T-cell (primary cell): Measurements from ENCODE around the gene KCNJ2. TPM values are rescaled to one million over a fixed set of nuclear protein-coding genes. Genes with fewer than 3 reads are reported as not detected.

Experiments
- ATAC-seq, 4 experiments: fragments of 200-7000 bp in 3 of 4; fragments of 150-1000 bp in 1 of 4; cut with Tn5 transposase; replicated peaks in 1 of 4; 1 replicate in 3 of 4; 2 replicates in 1 of 4; pipeline ENCODE4 v1.10.0; 2021; ENCODE audit warnings: moderate library complexity in 3 of 4, mild to moderate bottlenecking in 2 of 4, moderate number of reproducible peaks in 1 of 4
- CTCF ChIA-PET, 2 donors: fragments of 300-600 bp; sonication (Branson Sonifier 250); formaldehyde crosslinking; loops; one replicate each; lab custom pipeline; 2022; ENCODE audit warnings: antibody characterized with exemption in 2 of 2; lab: Charles Lee
- POLR2A ChIA-PET, 2 donors: fragments of 300-600 bp; sonication (Branson Sonifier 250); formaldehyde crosslinking; loops; one replicate each; lab custom pipeline; 2022; ENCODE audit warnings: antibody characterized with exemption in 2 of 2; lab: Charles Lee
- DNase-seq, 35 experiments: peaks; one replicate each; pipeline versions ENCODE4 v3.0.0 to v3.0.0-alpha.2; 2013 to 2023
- H3K27ac ChIP-seq: one replicate; pipeline ENCODE4 v1.5.1; 2013; ENCODE audit warnings: low read length
- H3K27me3 ChIP-seq, 2 experiments: replicated peaks in 1 of 2; 1 replicate in 1 of 2; 2 replicates in 1 of 2; pipeline versions ENCODE4 v1.6.1 to v1.7.0; 2013; ENCODE audit warnings: low read length in 1 of 2, mixed read lengths in 1 of 2; ENCODE audit not compliant: control insufficient read depth in 2 of 2, insufficient read depth in 2 of 2; ENCODE audit errors: extremely low read depth in 1 of 2
- H3K36me3 ChIP-seq, 2 donors: 1 replicate in 1 of 2; 2 replicates in 1 of 2; pipeline versions ENCODE4 v1.6.1 to v1.7.0; 2013; ENCODE audit warnings: low read length in 1 of 2; ENCODE audit not compliant: control insufficient read depth in 2 of 2, insufficient read depth in 1 of 2; ENCODE audit errors: extremely low read depth in 1 of 2
- H3K4me1 ChIP-seq, 2 experiments: 1 replicate in 1 of 2; 2 replicates in 1 of 2; pipeline versions ENCODE4 v1.6.1 to v1.7.0; 2013; ENCODE audit warnings: low read length in 2 of 2, mixed read lengths in 1 of 2; ENCODE audit not compliant: insufficient read depth in 2 of 2, control insufficient read depth in 1 of 2; ENCODE audit errors: extremely low read depth in 1 of 2
- H3K4me3 ChIP-seq, 2 donors: 1 replicate in 1 of 2; 2 replicates in 1 of 2; pipeline versions ENCODE4 v1.5.1 to v1.7.0; 2013; ENCODE audit warnings: mild to moderate bottlenecking in 2 of 2, low read length in 1 of 2, moderate library complexity in 1 of 2; ENCODE audit not compliant: control insufficient read depth in 1 of 2; ENCODE audit errors: extremely low read depth in 1 of 2
- H3K9me3 ChIP-seq: 2 replicates; pipeline ENCODE4 v1.7.0; 2013
- H3K27ac Mint-ChIP-seq, 2 donors: one replicate each; pipeline ENCODE4 v1.8.0; 2020 to 2021; ENCODE audit warnings: mild to moderate bottlenecking in 2 of 2, mixed read lengths in 2 of 2
- H3K27me3 Mint-ChIP-seq, 2 donors: one replicate each; pipeline ENCODE4 v1.8.0; 2021 to 2022; ENCODE audit warnings: mixed read lengths in 2 of 2
- H3K36me3 Mint-ChIP-seq: one replicate; pipeline ENCODE4 v1.8.0; 2021; ENCODE audit warnings: mixed read lengths
- H3K4me1 Mint-ChIP-seq, 3 donors: one replicate each; pipeline ENCODE4 v1.8.0; 2020 to 2022; ENCODE audit warnings: mixed read lengths in 3 of 3, mild to moderate bottlenecking in 1 of 3
- H3K4me3 Mint-ChIP-seq, 3 donors: one replicate each; pipeline ENCODE4 v1.8.0; 2020 to 2022; ENCODE audit warnings: mild to moderate bottlenecking in 3 of 3, mixed read lengths in 3 of 3, moderate library complexity in 3 of 3
- H3K9me3 Mint-ChIP-seq, 3 donors: one replicate each; pipeline ENCODE4 v1.8.0; 2020 to 2022; ENCODE audit warnings: mixed read lengths in 3 of 3
- WGBS: methylation state at CpG from one replicate; pipeline ENCODE4 v1.1.5; 2013; ENCODE audit warnings: missing lambda C conversion rate; ENCODE audit not compliant: insufficient coverage; 5-methylcytosine and 5-hydroxymethylcytosine counted together
- total RNA-seq, 35 experiments: library from RNA in 6 of 35; stranded (reverse) in 6 of 35; fragments of 120-200 nt in 1 of 35; gene quantifications; one replicate each; pipeline versions ENCODE4 v1.2.1 to v1.2.4 and lab custom pipeline; 2013 to 2026

Gene KCNJ2
- total RNA-seq, 5 donors from 2014 or later (not counting 1 experiment from before 2014, with no cell fraction given): 0.07 to 0.09 TPM; not detected in 3

GRCh38 chr17:70124723-70125122 lies 44.6 kb upstream of the KCNJ2 start:
- 30% methylated on average over 1 of the region's 3 CpGs for WGBS
- ATAC-seq: no peak
- Histone ChIP-seq H3K27me3 (no peaks in the 10 kb centered on the region), H3K4me3 (no peak overlapping the region), H3K4me1 (no peaks in the 10 kb centered on the region), H3K36me3 (no peaks in the 10 kb centered on the region), H3K27ac (no peak overlapping the region), H3K9me3 (no peaks in the 10 kb centered on the region)
- H3K27ac Mint-ChIP-seq: no peak overlapping the region
- H3K4me3 Mint-ChIP-seq: no peak overlapping the region
- CTCF ChIA-PET: no interaction called here
- H3K27me3 Mint-ChIP-seq: no peaks in the 10 kb centered on the region
- no peaks in the 10 kb centered on the region for H3K36me3 Mint-ChIP-seq
- no peaks in the 10 kb centered on the region for H3K4me1 Mint-ChIP-seq
- POLR2A ChIA-PET: no interaction called here
- peaks cover 0 to 7% (median 2%) of the 10 kb centered on the region in 3 donors for H3K9me3 Mint-ChIP-seq
- no peak for DNase-seq

GRCh38 chr17:70127221-70127873 lies 42.0 kb upstream of the KCNJ2 start:
- ATAC-seq (no peak), DNase-seq (no peak)
- H3K4me3 Mint-ChIP-seq: no peak overlapping the region
- H3K9me3 Mint-ChIP-seq: no peaks in the 10 kb centered on the region
- POLR2A ChIA-PET: no interaction called here
- no peak overlapping the region for H3K27ac Mint-ChIP-seq
- Histone ChIP-seq H3K27me3 (no peaks in the 10 kb centered on the region), H3K27ac (no peak overlapping the region), H3K36me3 (no peaks in the 10 kb centered on the region), H3K4me1 (no peaks in the 10 kb centered on the region), H3K9me3 (no peaks in the 10 kb centered on the region), H3K4me3 (no peak overlapping the region)
- CTCF ChIA-PET: no interaction called here
- WGBS: 85% methylated on average over 6 of the region's 6 CpGs
- H3K27me3 Mint-ChIP-seq: no peaks in the 10 kb centered on the region
- no peaks in the 10 kb centered on the region for H3K36me3 Mint-ChIP-seq
- H3K4me1 Mint-ChIP-seq: no peaks in the 10 kb centered on the region

- Mint-ChIP-seq H3K4me1 (no peaks in the 10 kb centered on the region), H3K36me3 (no peaks in the 10 kb centered on the region), H3K4me3 (no peak overlapping the region), H3K27me3 (no peaks in the 10 kb centered on the region), H3K27ac (no peak overlapping the region), H3K9me3 (no peaks in the 10 kb centered on the region)
- Histone ChIP-seq H3K9me3 (no peaks in the 10 kb centered on the region), H3K4me3 (no peak overlapping the region), H3K4me1 (no peaks in the 10 kb centered on the region), H3K27ac (no peak overlapping the region), H3K36me3 (no peaks in the 10 kb centered on the region), H3K27me3 (no peaks in the 10 kb centered on the region)
- ATAC-seq (no peak), DNase-seq (no peak)
- POLR2A ChIA-PET: no interaction called here
- 95% methylated on average over 15 of the region's 23 CpGs for WGBS
- CTCF ChIA-PET: no interaction called here
Observed at GRCh38 chr17:70128727-70129238, 40.5 kb upstream of the KCNJ2 start.

GRCh38 chr17:70130289-70130688 lies 39.0 kb upstream of the KCNJ2 start:
- no peak overlapping the region for H3K4me3 ChIP-seq
- Mint-ChIP-seq H3K4me1 (no peaks in the 10 kb centered on the region), H3K9me3 (no peaks in the 10 kb centered on the region), H3K27me3 (no peaks in the 10 kb centered on the region), H3K36me3 (no peaks in the 10 kb centered on the region), H3K4me3 (no peak overlapping the region), H3K27ac (no peak overlapping the region)
- no peaks in the 10 kb centered on the region for H3K9me3 ChIP-seq
- H3K27ac ChIP-seq: no peak overlapping the region
- DNase-seq: no peak
- ChIA-PET POLR2A (no interaction called here), CTCF (no interaction called here)
- ATAC-seq: no peak
- H3K4me1 ChIP-seq: no peaks in the 10 kb centered on the region
- WGBS: no CpG with 5 or more reads among the region's 3 CpGs
- no peaks in the 10 kb centered on the region for H3K27me3 ChIP-seq
- H3K36me3 ChIP-seq: no peaks in the 10 kb centered on the region

GRCh38 chr17:70132505-70132904 lies 36.8 kb upstream of the KCNJ2 start:
- ChIA-PET CTCF (no interaction called here), POLR2A (no interaction called here)
- no peaks in the 10 kb centered on the region for H3K36me3 ChIP-seq
- WGBS: 91% methylated on average over 7 of the region's 11 CpGs
- Mint-ChIP-seq H3K27me3 (no peaks in the 10 kb centered on the region), H3K36me3 (no peaks in the 10 kb centered on the region), H3K27ac (no peak overlapping the region), H3K4me1 (peaks cover 8 to 10% (median 9%) of the 10 kb centered on the region in 3 donors), H3K9me3 (no peaks in the 10 kb centered on the region), H3K4me3 (no peak overlapping the region)
- DNase-seq: no peak
- no peak for ATAC-seq
- H3K4me3 ChIP-seq: no peak overlapping the region
- H3K27me3 ChIP-seq: no peaks in the 10 kb centered on the region
- H3K9me3 ChIP-seq: no peaks in the 10 kb centered on the region
- H3K27ac ChIP-seq: no peak overlapping the region
- H3K4me1 ChIP-seq: no peaks in the 10 kb centered on the region

- H3K36me3 ChIP-seq: no peaks in the 10 kb centered on the region
- H3K27ac ChIP-seq: no peak overlapping the region
- ChIA-PET CTCF (no interaction called here), POLR2A (no interaction called here)
- no peaks in the 10 kb centered on the region for H3K27me3 ChIP-seq
- WGBS: 73% methylated on average over 7 of the region's 8 CpGs
- Mint-ChIP-seq H3K4me1 (peaks cover 12 to 15% (median 13%) of the 10 kb centered on the region in 3 donors), H3K27ac (no peak overlapping the region), H3K27me3 (no peaks in the 10 kb centered on the region), H3K9me3 (no peaks in the 10 kb centered on the region), H3K36me3 (no peaks in the 10 kb centered on the region), H3K4me3 (no peak overlapping the region)
- no peak for ATAC-seq
- no peak overlapping the region for H3K4me3 ChIP-seq
- H3K4me1 ChIP-seq: no peaks in the 10 kb centered on the region
- DNase-seq: no peak
- no peaks in the 10 kb centered on the region for H3K9me3 ChIP-seq
Observed at GRCh38 chr17:70134042-70134441, 35.3 kb upstream of the KCNJ2 start.
